ENCODE results near the gene STK11. TPM values are rescaled to one million over a fixed set of nuclear protein-coding genes. Genes with fewer than 3 reads are reported as not detected.
A peak's percentile ranks its signal among the peaks of the same experiment; 100 is the strongest.

The STK11 gene
- total and polyA plus RNA-seq, 4 donors, result 35.4 to 66.6 (median 58.8) TPM

DNA sequence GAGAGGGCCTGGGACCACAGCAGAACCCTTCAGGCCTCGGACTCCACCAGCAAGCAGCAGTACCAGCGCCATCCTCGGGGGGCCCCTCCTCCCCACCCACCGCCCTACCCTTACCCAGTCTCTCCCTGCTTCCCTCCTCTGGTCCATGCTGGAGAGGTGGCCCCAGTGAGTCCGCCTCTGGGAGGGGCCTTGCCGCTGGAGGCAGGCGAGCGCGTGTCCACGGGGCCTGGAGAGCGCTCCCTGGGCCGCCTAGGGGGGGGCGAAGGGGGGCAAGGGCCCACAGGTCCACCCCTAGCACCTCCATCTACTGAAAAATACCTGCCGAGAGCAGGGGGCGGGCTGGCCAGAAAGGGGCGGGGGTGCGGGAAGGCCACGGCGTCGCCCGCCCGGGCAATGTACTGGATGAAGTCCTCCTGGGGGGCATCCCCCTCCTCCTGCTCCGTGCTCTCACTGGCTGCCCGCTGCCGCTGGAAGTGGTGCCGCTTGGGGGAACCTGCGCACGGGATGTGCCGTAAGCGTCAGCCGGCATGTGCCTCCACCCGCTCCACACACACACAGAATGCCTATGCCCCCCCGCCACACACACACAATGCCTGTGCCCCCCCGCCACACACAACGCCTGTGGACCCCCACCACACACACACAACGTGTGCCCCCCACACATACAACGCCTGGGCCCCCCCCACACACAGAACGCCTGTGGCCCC is 25.4 kb downstream of the STK11 start:
- H3K4me1 ChIP-seq (ENCODE audit: control insufficient read depth, insufficient read depth, low read length), result peaks cover 22% of the 10 kb centered on the region
- peaks cover 91% of the 10 kb centered on the region for H3K36me3 ChIP-seq (ENCODE audit: control insufficient read depth, insufficient read depth, low read length)
- H3K9me3 ChIP-seq (ENCODE audit: control insufficient read depth, insufficient read depth, low read length), result no peaks in the 10 kb centered on the region
- 76% methylated on average over 14 of the region's 38 CpGs for WGBS (ENCODE audit: insufficient coverage)
- DNase-seq (ENCODE audit: low read depth in 4 of 6, low spot score in 6 of 6), result no peak
- H3K4me3 ChIP-seq (ENCODE audit: low read depth, low read length), result no peak overlapping the region
- H3K27ac ChIP-seq (ENCODE audit: low read depth, low read length), result no peak overlapping the region
- H3K27me3 ChIP-seq (ENCODE audit: control insufficient read depth, insufficient read depth, low read length), result no peaks in the 10 kb centered on the region

DNA sequence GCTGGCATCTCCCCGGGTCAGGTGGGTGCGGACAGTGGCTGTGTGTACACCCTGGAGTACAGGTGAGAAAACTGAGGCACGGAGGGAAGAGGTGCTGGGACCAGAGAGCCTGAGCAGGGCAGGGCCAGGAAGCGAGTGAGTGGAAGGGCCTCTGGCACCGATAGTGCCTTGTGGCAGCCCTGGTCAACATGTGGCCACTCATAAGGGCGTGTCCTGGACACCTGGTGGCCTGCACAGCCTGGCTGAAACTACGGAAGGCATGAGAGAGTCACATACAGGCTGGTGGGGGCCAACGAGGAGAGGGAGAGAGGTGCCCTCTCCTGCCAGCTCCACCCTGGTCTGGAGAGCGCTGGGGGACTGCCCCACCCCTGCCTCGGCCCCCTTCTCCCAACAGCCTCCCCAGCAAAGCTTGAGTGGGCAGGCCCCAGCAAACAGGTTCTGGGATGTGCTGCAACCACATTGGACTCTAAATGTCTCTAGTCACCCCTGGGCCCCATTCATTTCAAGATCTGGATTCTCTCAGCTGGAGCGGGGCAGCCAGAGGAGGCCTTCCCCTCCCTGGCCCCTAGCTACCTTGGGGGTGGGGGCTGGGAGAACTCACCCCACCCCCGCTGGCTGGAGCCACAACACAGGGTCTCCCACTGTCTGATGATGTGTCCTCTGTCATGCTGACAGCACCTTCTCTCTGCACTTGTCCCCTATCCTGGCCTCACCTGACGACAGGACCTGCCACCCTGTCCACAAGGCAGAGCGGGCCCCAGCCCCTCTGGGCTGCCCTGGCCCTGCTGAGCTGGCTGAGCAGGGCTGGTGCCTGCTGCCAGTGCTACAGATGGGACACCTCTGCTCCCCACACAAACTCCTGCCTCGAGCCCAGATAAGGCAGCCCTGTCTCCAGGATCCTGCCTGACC is 26.4 kb downstream of the STK11 start:
- no peak for DNase-seq (ENCODE audit: low read depth in 4 of 6, low spot score in 6 of 6)
- 87% methylated on average over 13 of the region's 15 CpGs for WGBS (ENCODE audit: insufficient coverage)
- no peak overlapping the region for H3K4me3 ChIP-seq (ENCODE audit: low read depth, low read length)
- no peaks in the 10 kb centered on the region for H3K27me3 ChIP-seq (ENCODE audit: control insufficient read depth, insufficient read depth, low read length)
- H3K4me1 ChIP-seq (ENCODE audit: control insufficient read depth, insufficient read depth, low read length), result peaks cover 30% of the 10 kb centered on the region
- peaks cover 86% of the 10 kb centered on the region for H3K36me3 ChIP-seq (ENCODE audit: control insufficient read depth, insufficient read depth, low read length)
- no peaks in the 10 kb centered on the region for H3K9me3 ChIP-seq (ENCODE audit: control insufficient read depth, insufficient read depth, low read length)
- H3K27ac ChIP-seq (ENCODE audit: low read depth, low read length), result no peak overlapping the region

DNA sequence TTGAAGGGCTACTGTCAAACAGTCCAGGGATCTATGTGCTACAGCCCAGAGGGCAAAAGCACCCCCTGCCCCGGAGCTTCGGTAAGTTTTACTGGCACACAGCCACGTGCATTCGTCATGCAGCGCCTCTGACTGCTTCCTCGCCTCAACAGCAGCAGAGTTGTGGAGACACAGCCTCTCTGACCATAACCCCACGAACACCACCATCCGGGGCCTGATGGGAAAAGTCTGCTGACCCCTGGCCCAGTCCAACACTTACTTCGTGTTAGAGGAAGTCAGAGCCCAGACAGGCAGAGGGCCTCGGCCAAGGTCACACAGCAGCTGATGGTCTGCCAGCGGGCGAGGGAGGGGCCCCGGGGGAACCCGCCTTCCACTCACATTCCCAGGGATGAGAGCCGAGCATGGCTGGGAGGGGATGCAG is 27.1 kb downstream of the STK11 start:
- Histone ChIP-seq H3K4me3 (ENCODE audit: low read depth, low read length) (no peak overlapping the region), H3K27me3 (ENCODE audit: control insufficient read depth, insufficient read depth, low read length) (no peaks in the 10 kb centered on the region), H3K36me3 (ENCODE audit: control insufficient read depth, insufficient read depth, low read length) (peaks cover 79% of the 10 kb centered on the region), H3K9me3 (ENCODE audit: control insufficient read depth, insufficient read depth, low read length) (no peaks in the 10 kb centered on the region), H3K27ac (ENCODE audit: low read depth, low read length) (no peak overlapping the region), H3K4me1 (ENCODE audit: control insufficient read depth, insufficient read depth, low read length) (peaks cover 31% of the 10 kb centered on the region)
- DNase-seq (ENCODE audit: low read depth in 4 of 6, low spot score in 6 of 6), result no peak
- WGBS (ENCODE audit: insufficient coverage), result 55% methylated on average over 7 of the region's 15 CpGs

DNA sequence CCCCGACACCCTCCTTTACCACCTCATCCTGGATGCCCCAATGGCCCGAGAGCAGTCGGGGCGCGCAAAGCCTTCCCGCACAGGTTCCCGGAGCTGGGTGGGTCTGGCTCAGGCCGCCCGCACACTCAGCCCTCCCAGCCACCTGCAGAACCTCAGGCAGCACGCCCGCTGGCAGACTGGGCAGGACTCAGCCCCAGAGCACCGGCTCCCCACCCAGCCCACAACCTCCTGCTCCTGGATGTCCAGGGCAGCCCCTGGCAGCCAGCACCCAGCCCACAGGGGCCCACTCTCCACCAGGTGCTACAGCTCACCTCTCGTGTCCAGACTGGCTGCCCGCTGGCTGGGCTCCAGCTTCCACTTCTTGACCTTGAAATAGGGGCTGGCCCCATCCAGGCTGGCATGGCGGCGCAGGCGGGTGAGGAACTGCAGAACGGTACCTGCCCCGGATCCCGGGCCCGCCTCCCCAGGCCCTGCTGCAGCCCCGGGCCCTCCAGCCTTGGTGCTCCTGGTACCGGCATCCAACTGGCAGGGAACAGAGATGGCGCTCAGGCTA is 27.6 kb downstream of the STK11 start:
- 93% methylated on average over 23 of the region's 24 CpGs for WGBS (ENCODE audit: insufficient coverage)
- Histone ChIP-seq H3K4me3 (ENCODE audit: low read depth, low read length) (no peak overlapping the region), H3K9me3 (ENCODE audit: control insufficient read depth, insufficient read depth, low read length) (no peaks in the 10 kb centered on the region), H3K4me1 (ENCODE audit: control insufficient read depth, insufficient read depth, low read length) (peaks cover 34% of the 10 kb centered on the region), H3K27me3 (ENCODE audit: control insufficient read depth, insufficient read depth, low read length) (no peaks in the 10 kb centered on the region), H3K27ac (ENCODE audit: low read depth, low read length) (no peak overlapping the region), H3K36me3 (ENCODE audit: control insufficient read depth, insufficient read depth, low read length) (peaks cover 74% of the 10 kb centered on the region)
- no peak for DNase-seq (ENCODE audit: low read depth in 4 of 6, low spot score in 6 of 6)

DNA sequence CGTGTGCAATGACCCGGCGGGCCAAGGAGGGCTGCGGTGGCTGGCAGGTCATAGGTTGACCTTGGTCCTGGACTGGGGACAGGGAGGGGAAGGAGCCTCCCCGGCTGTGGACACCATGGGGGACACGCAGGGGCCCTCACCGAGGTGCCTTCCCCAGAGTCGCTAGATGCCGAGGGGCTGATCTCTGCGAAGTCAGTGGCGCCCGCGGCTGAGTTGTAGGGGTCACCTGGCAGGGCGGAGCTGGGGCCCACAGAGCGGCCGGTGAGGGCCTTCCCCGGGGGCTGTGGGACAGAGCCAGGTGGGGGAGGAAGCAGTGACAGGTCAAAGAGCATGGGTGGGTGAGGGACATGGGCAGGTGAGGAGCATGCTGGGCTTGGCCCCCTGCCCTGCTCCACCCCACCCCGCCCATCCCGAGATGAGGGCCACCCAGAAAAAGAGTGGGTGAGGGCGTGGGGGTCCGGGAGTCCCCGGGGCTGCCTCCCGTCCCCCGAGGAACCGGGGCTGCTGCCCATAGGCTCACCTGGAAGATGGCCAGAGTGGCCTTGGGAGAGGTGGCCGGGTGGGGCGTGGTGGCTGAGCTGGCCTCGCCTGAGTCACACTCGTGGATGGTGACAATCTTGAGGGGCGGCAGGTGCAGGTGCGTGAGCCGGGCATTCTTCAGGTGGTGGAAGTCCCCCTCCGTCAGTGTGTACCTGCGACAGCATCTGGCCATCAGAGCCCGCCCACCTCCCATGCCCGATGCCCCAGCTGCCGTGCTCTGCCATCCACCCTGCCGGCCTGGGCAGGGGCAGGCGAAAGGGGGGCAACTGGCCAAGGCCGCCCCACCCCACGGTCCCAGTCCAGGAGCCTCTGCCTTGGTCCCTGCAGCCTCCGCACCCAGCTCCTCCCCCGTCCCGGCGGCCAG is 28.7 kb downstream of the STK11 start:
- Histone ChIP-seq H3K4me3 (ENCODE audit: low read depth, low read length) (no peak overlapping the region), H3K27me3 (ENCODE audit: control insufficient read depth, insufficient read depth, low read length) (no peaks in the 10 kb centered on the region), H3K9me3 (ENCODE audit: control insufficient read depth, insufficient read depth, low read length) (no peaks in the 10 kb centered on the region), H3K27ac (ENCODE audit: low read depth, low read length) (no peak overlapping the region), H3K4me1 (ENCODE audit: control insufficient read depth, insufficient read depth, low read length) (peaks cover 45% of the 10 kb centered on the region), H3K36me3 (ENCODE audit: control insufficient read depth, insufficient read depth, low read length) (peaks cover 67% of the 10 kb centered on the region)
- DNase-seq (ENCODE audit: low read depth in 4 of 6, low spot score in 6 of 6), result no peak
- 93% methylated on average over 42 of the region's 45 CpGs for WGBS (ENCODE audit: insufficient coverage)

DNA sequence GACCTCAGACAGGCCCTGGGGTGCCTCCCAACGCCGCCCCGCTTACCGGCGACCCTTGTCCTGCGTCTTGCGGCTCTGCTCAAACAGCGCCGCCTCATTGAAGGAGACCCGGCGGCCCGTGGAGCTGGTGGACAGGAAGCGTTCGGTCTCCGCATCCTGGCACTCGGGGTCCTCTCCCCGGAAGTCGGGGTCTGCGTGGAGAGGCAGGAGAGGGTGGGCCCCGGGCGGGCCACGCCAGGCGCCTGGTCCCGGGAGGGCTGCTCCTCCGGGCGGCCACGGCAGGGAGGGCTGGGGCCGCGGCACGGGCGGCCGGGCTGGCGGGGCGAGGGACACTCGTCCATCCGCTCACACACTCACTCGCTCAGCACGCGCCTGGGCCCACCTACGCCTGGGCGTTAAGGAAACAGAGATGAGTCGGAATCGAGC is 29.4 kb downstream of the STK11 start:
- H3K36me3 ChIP-seq (ENCODE audit: control insufficient read depth, insufficient read depth, low read length), result peaks cover 65% of the 10 kb centered on the region
- peaks cover 52% of the 10 kb centered on the region for H3K4me1 ChIP-seq (ENCODE audit: control insufficient read depth, insufficient read depth, low read length)
- no peak for DNase-seq (ENCODE audit: low read depth in 4 of 6, low spot score in 6 of 6)
- no peaks in the 10 kb centered on the region for H3K9me3 ChIP-seq (ENCODE audit: control insufficient read depth, insufficient read depth, low read length)
- no peak overlapping the region for H3K27ac ChIP-seq (ENCODE audit: low read depth, low read length)
- 95% methylated on average over 43 of the region's 43 CpGs for WGBS (ENCODE audit: insufficient coverage)
- H3K4me3 ChIP-seq (ENCODE audit: low read depth, low read length), result no peak overlapping the region
- no peaks in the 10 kb centered on the region for H3K27me3 ChIP-seq (ENCODE audit: control insufficient read depth, insufficient read depth, low read length)

DNA sequence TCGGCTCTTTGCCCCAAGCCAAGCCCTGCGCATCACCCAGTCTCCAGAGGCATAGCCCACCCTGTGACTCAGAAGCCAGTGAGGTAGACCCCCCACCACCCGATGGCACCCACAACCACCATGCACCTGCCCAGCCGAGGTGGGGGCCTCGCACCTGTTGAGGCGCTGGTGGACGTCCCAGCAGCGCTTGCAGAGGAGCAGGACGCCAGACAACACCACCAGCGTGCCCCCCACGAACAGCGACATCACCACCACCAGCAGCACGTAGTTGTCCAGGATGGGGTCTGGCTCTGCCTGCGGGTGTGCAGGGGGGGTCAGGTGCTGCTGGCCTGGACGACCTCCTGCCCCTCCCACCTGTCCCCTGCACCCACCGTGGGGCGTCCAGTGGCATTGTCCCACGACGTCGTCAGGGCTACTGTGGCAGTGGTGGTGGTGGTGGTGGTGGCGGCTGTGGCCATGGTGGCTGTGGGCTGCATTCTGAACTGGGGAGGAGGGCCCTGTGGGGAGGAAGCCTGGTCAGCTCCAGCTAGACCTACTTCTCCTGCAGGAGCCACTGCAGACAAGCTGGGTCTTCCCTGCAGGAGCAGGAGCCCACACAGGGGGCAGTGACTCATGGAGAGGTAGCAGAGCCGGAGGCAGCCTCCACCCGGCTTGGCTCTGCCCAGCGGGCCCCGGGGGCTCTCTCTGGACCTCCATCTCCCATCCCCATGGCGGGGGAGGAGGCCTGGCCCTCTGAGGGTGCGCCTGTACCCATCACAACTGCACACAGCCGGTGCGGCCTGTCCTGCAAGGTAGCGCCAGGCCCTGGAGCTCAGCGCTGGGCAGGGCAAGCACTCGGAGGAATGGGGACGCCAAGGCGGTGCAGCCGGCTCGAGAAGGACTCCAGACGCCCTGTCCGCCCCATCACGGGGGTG is 30.3 kb downstream of the STK11 start:
- peaks cover 58% of the 10 kb centered on the region for H3K4me1 ChIP-seq (ENCODE audit: control insufficient read depth, insufficient read depth, low read length)
- DNase-seq (ENCODE audit: low read depth in 4 of 6, low spot score in 6 of 6), result no peak
- peak overlapping the region; percentile 45 for H3K4me3 ChIP-seq (ENCODE audit: low read depth, low read length)
- H3K9me3 ChIP-seq (ENCODE audit: control insufficient read depth, insufficient read depth, low read length), result no peaks in the 10 kb centered on the region
- H3K27ac ChIP-seq (ENCODE audit: low read depth, low read length), result peak overlapping the region; percentile 67
- H3K36me3 ChIP-seq (ENCODE audit: control insufficient read depth, insufficient read depth, low read length), result peaks cover 56% of the 10 kb centered on the region
- no peaks in the 10 kb centered on the region for H3K27me3 ChIP-seq (ENCODE audit: control insufficient read depth, insufficient read depth, low read length)
- 44% methylated on average over 24 of the region's 39 CpGs for WGBS (ENCODE audit: insufficient coverage)

DNA sequence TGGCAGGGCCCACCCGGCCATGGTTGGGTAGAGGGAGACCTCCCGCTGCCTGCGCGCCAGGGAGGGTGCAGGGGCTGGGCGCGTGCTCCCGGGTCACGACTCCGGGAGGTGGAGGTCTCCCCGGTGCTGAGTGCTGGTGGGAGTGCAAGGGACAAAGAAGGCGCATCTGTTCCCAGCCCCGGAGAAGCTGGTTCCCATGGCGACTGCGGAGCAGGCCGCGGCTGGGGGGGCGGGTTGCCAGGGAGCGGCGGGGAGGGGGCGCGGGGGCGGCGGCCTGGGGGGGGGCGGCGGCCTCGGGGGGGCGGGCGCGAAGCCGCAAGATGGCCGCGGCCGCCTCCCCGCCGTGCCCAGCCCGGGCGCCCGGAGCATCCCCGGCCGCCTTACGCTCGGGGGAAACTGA is 31.0 kb downstream of the STK11 start:
- H3K27ac ChIP-seq (ENCODE audit: low read depth, low read length), result peak overlapping the region; percentile 67
- 2% methylated on average over 38 of the region's 42 CpGs for WGBS (ENCODE audit: insufficient coverage)

More for the DNA sequence above, 31.0 kb downstream of the STK11 start:
- Histone ChIP-seq H3K27me3 (ENCODE audit: control insufficient read depth, insufficient read depth, low read length) (no peaks in the 10 kb centered on the region), H3K9me3 (ENCODE audit: control insufficient read depth, insufficient read depth, low read length) (no peaks in the 10 kb centered on the region), H3K4me1 (ENCODE audit: control insufficient read depth, insufficient read depth, low read length) (peaks cover 65% of the 10 kb centered on the region), H3K4me3 (ENCODE audit: low read depth, low read length) (peak overlapping the region; percentile 45), H3K36me3 (ENCODE audit: control insufficient read depth, insufficient read depth, low read length) (peaks cover 49% of the 10 kb centered on the region)
- peak in 2 of 6 donors; percentile 73 to 78 for DNase-seq (ENCODE audit: low read depth in 4 of 6, low spot score in 6 of 6)

All from spinal cord (tissue), 10 donors.